Mucosa of stomach (tissue), 1 donor: Measurements from ENCODE around the gene PFKFB3.
"Not testable (repeated sequence)": the region's sequence is repeated elsewhere in the genome, so short reads cannot be mapped to it uniquely, and the experiment has no call there.

Experiments
- H3K27me3 ChIP-seq: one replicate; pipeline ENCODE4 v1.7.0; 2013; ENCODE audit warnings: mild to moderate bottlenecking, low read length; ENCODE audit not compliant: control insufficient read depth, insufficient read depth
- H3K36me3 ChIP-seq: one replicate; pipeline ENCODE4 v1.7.0; 2013; ENCODE audit warnings: low read length; ENCODE audit not compliant: control insufficient read depth, insufficient read depth
- H3K4me1 ChIP-seq: one replicate; pipeline ENCODE4 v1.7.0; 2013; ENCODE audit warnings: mild to moderate bottlenecking, low read length; ENCODE audit not compliant: control insufficient read depth, insufficient read depth
- H3K4me3 ChIP-seq: one replicate; pipeline ENCODE4 v1.7.0; 2013; ENCODE audit warnings: low read length
- H3K9ac ChIP-seq: one replicate; pipeline ENCODE4 v1.7.0; 2013; ENCODE audit warnings: mild to moderate bottlenecking, low read length, moderate library complexity
- H3K9me3 ChIP-seq: one replicate; pipeline ENCODE4 v1.7.0; 2013; ENCODE audit warnings: mild to moderate bottlenecking, low read length, moderate library complexity; ENCODE audit not compliant: control insufficient read depth
- donor health status: Pancreatic carcinoma.

The PFKFB3 gene

DNA sequence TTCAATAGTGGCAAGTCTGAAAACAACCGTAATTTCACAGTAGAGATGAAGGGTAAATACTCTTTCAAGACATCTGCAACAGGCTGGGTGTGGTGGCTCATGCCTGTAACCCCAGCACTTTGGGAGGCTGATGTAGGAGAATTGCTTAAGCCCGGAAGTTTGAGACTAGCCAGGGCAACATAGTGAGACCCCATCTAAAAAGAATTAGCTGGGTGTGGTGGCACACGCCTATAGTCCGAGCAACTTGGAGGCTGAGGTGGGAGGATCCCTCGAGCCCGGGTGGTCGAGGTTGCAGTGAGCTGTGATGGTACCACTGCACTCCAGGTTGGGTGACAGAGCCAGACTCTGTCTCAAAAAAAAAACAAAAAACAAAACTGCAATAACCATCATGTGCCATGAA lies 71.8 kb downstream of the PFKFB3 start:
- Histone ChIP-seq H3K9me3 (no peaks in the 10 kb centered on the region), H3K9ac (no peak overlapping the region), H3K4me1 (peaks cover 43% of the 10 kb centered on the region), H3K4me3 (no peak overlapping the region), H3K27me3 (no peaks in the 10 kb centered on the region), H3K36me3 (no peaks in the 10 kb centered on the region)

- Histone ChIP-seq H3K9me3 (no peaks in the 10 kb centered on the region), H3K4me3 (no peak overlapping the region), H3K36me3 (no peaks in the 10 kb centered on the region), H3K9ac (no peak overlapping the region), H3K4me1 (peaks cover 51% of the 10 kb centered on the region), H3K27me3 (no peaks in the 10 kb centered on the region)
Measured at GRCh38 chr10:6275022-6275997, 72.6 kb downstream of the PFKFB3 start.

DNA sequence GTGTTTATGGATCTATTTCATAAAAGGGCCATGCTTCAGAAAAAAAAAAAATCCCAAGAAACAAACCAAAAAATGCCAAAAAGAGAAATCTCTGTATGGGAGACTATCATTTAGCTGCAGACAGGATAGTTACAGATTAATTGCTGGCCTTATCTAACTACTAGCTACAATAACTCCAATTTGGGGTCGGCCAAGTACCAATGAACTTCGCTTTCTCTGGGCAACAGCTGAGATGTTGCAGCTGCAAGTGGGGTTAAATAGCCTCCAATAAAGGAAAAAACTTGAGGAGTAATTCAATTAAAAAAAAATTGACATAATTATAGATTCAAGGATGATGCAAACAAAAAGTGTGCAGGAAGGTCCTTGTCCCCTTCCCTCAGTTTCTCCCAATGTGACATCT lies 73.6 kb downstream of the PFKFB3 start:
- Histone ChIP-seq H3K9me3 (no peaks in the 10 kb centered on the region), H3K36me3 (no peaks in the 10 kb centered on the region), H3K4me1 (peaks cover 46% of the 10 kb centered on the region), H3K27me3 (no peaks in the 10 kb centered on the region), H3K4me3 (no peak overlapping the region), H3K9ac (no peak overlapping the region)

GRCh38 chr10:6278519-6279120 lies 75.9 kb downstream of the PFKFB3 start:
- H3K9me3 ChIP-seq: no peaks in the 10 kb centered on the region
- H3K27me3 ChIP-seq: no peaks in the 10 kb centered on the region
- no peak overlapping the region for H3K9ac ChIP-seq
- no peak overlapping the region for H3K4me3 ChIP-seq
- no peaks in the 10 kb centered on the region for H3K36me3 ChIP-seq
- peaks cover 34% of the 10 kb centered on the region for H3K4me1 ChIP-seq

- Histone ChIP-seq H3K9me3 (no peaks in the 10 kb centered on the region), H3K27me3 (no peaks in the 10 kb centered on the region), H3K4me3 (no peak overlapping the region), H3K9ac (no peak overlapping the region), H3K36me3 (no peaks in the 10 kb centered on the region), H3K4me1 (peaks cover 31% of the 10 kb centered on the region)
Measured at GRCh38 chr10:6279540-6280267, 77.0 kb downstream of the PFKFB3 start.

- Histone ChIP-seq H3K27me3 (no peaks in the 10 kb centered on the region), H3K36me3 (no peaks in the 10 kb centered on the region), H3K4me1 (peaks cover 26% of the 10 kb centered on the region), H3K4me3 (no peak overlapping the region), H3K9ac (no peak overlapping the region), H3K9me3 (no peaks in the 10 kb centered on the region)
Measured at GRCh38 chr10:6280291-6280690, 77.6 kb downstream of the PFKFB3 start.

DNA sequence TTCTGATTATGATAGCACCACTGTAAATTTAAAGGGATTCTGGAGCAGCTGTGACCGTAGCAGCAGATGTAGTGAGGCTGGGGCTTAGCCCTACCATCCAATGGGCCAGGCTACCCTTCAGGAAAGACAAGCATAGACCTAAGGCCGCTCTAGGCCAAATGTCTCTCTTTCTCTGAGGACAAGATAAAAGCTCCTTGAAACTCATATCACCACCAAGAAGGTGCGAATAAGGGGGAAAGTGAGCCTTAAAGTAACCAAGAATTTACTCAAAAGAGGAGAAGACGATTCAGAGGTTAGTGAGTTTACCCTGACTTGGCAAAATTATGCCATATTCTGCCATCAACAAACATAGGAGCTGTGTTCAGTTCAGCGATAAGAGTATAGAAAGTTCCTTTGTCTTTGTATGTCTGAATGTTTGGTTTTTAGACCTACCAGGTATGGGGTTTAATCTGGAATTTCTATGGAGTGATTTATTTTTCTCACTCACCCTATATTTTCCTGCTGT lies 79.8 kb downstream of the PFKFB3 start:
- Histone ChIP-seq H3K36me3 (no peaks in the 10 kb centered on the region), H3K4me3 (no peak overlapping the region), H3K27me3 (no peaks in the 10 kb centered on the region), H3K9me3 (no peaks in the 10 kb centered on the region), H3K4me1 (peaks cover 19% of the 10 kb centered on the region), H3K9ac (no peak overlapping the region)

GRCh38 chr10:6283655-6284054 lies 80.9 kb downstream of the PFKFB3 start:
- H3K27me3 ChIP-seq: no peaks in the 10 kb centered on the region
- H3K36me3 ChIP-seq: no peaks in the 10 kb centered on the region
- no peak overlapping the region for H3K9ac ChIP-seq
- no peaks in the 10 kb centered on the region for H3K9me3 ChIP-seq
- no peak overlapping the region for H3K4me3 ChIP-seq
- peaks cover 17% of the 10 kb centered on the region for H3K4me1 ChIP-seq

- H3K4me3 ChIP-seq, H3K36me3 ChIP-seq, H3K9me3 ChIP-seq, H3K9ac ChIP-seq, H3K27me3 ChIP-seq, H3K4me1 ChIP-seq: not testable (repeated sequence)
Measured at GRCh38 chr10:6290621-6291020, 87.9 kb downstream of the PFKFB3 start.

DNA sequence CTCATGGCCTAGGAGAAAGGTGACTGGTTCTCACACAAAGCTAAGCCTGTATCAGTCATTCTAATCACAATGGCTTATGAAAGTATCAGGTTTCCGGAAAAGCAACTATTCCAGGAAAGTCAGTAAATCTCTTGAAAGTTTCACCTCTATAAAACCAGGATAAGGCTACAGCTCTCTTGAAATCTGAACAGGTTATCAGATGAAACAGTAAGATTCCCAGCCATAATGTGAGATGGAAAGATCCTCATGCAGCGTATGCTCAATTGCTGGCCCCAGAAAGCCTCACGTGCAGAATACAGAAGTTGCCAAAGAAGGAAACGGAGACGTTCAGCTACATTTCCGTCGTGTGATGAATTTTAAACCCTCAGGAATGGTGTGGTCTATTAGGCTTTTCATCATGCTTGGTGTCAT lies 90.0 kb downstream of the PFKFB3 start:
- H3K36me3 ChIP-seq: no peaks in the 10 kb centered on the region
- peaks cover 22% of the 10 kb centered on the region for H3K4me1 ChIP-seq
- no peaks in the 10 kb centered on the region for H3K9me3 ChIP-seq
- H3K9ac ChIP-seq: no peak overlapping the region
- no peaks in the 10 kb centered on the region for H3K27me3 ChIP-seq
- no peak overlapping the region for H3K4me3 ChIP-seq

GRCh38 chr10:6296425-6296824 lies 93.7 kb downstream of the PFKFB3 start:
- H3K4me1 ChIP-seq: peaks cover 51% of the 10 kb centered on the region
- not testable (repeated sequence) for H3K27me3 ChIP-seq, H3K9me3 ChIP-seq, H3K4me3 ChIP-seq, H3K36me3 ChIP-seq, H3K9ac ChIP-seq

GRCh38 chr10:6296828-6297251 lies 94.1 kb downstream of the PFKFB3 start:
- Histone ChIP-seq H3K9ac (no peak overlapping the region), H3K4me1 (peaks cover 52% of the 10 kb centered on the region), H3K4me3 (no peak overlapping the region), H3K27me3 (no peaks in the 10 kb centered on the region), H3K36me3 (no peaks in the 10 kb centered on the region), H3K9me3 (no peaks in the 10 kb centered on the region)
